ENCODE measurements around the gene CAMK4. TPM values are rescaled to one million over a fixed set of nuclear protein-coding genes. Genes with fewer than 3 reads are reported as not detected.

The CAMK4 gene
- polyA plus RNA-seq, 1 donor from 2014 or later: 16.6 TPM

DNA sequence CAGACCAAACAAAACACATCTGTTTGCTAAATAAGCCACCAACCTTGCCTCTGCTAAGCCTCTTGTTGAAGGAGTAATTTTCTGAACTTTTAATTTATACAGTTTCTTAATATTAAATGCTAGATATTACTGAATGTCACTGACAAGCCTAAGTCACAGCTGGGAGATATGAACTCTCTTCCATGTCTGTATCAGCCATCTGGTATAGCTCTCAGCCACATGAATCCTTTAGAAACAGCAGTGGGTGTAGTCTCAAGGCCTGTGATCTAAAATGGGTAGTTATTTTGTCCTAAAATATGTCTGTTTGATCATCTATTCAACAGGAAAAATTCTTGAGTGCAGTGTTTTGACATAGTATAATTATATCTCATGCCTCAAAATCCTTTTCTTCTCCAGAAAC lies 97.2 kb downstream of the CAMK4 start:
- H3K4me2 ChIP-seq (ENCODE audit: low read length): no peak overlapping the region
- no peaks in the 10 kb centered on the region for H3K9me2 ChIP-seq (ENCODE audit: insufficient read depth, low read length)
- H3K27ac ChIP-seq (ENCODE audit: low read length): no peak overlapping the region
- peaks cover 4% of the 10 kb centered on the region for H3K79me2 ChIP-seq (replicated peaks; ENCODE audit: insufficient read depth, low read length)
- H3K27me3 ChIP-seq (ENCODE audit: insufficient read depth, low read depth, low read length): no peaks in the 10 kb centered on the region
- H2AFZ ChIP-seq (ENCODE audit: low read depth, low read length): no peak overlapping the region
- no peak for TF ChIP-seq TAF1 (IDR thresholded peaks at IDR 0.05; ENCODE audit: low read depth)
- no peak for TF ChIP-seq SMC3 (conservative IDR thresholded peaks at IDR 0.05; ENCODE audit: poor library complexity)
- no peak for TF ChIP-seq EP300 (conservative IDR thresholded peaks at IDR 0.05; ENCODE audit: poor library complexity, severe bottlenecking)
- TF ChIP-seq, protein P1, sequence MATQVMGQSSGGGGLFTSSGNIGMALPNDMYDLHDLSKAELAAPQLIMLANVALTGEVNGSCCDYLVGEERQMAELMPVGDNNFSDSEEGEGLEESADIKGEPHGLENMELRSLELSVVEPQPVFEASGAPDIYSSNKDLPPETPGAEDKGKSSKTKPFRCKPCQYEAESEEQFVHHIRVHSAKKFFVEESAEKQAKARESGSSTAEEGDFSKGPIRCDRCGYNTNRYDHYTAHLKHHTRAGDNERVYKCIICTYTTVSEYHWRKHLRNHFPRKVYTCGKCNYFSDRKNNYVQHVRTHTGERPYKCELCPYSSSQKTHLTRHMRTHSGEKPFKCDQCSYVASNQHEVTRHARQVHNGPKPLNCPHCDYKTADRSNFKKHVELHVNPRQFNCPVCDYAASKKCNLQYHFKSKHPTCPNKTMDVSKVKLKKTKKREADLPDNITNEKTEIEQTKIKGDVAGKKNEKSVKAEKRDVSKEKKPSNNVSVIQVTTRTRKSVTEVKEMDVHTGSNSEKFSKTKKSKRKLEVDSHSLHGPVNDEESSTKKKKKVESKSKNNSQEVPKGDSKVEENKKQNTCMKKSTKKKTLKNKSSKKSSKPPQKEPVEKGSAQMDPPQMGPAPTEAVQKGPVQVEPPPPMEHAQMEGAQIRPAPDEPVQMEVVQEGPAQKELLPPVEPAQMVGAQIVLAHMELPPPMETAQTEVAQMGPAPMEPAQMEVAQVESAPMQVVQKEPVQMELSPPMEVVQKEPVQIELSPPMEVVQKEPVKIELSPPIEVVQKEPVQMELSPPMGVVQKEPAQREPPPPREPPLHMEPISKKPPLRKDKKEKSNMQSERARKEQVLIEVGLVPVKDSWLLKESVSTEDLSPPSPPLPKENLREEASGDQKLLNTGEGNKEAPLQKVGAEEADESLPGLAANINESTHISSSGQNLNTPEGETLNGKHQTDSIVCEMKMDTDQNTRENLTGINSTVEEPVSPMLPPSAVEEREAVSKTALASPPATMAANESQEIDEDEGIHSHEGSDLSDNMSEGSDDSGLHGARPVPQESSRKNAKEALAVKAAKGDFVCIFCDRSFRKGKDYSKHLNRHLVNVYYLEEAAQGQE (IDR thresholded peaks at IDR 0.05; ENCODE audit: borderline replicate concordance): no peak
- TF ChIP-seq EZH2 (IDR thresholded peaks at IDR 0.05; ENCODE audit: borderline replicate concordance, insufficient read depth, low read length, poor library complexity, severe bottlenecking): no peak
- no peaks in the 10 kb centered on the region for H4K20me1 ChIP-seq (ENCODE audit: insufficient read depth)
- H3K9ac ChIP-seq (ENCODE audit: low read length): no peak overlapping the region
- H3K4me3 ChIP-seq (ENCODE audit: low read length): no peak overlapping the region
- H3K9me3 ChIP-seq (ENCODE audit: low read length): no peaks in the 10 kb centered on the region
- H3K36me3 ChIP-seq (ENCODE audit: insufficient read depth, low read length): no peaks in the 10 kb centered on the region
- H3F3A ChIP-seq (ENCODE audit: insufficient read depth, low read length, poor library complexity, severe bottlenecking): no peaks in the 10 kb centered on the region

DNA sequence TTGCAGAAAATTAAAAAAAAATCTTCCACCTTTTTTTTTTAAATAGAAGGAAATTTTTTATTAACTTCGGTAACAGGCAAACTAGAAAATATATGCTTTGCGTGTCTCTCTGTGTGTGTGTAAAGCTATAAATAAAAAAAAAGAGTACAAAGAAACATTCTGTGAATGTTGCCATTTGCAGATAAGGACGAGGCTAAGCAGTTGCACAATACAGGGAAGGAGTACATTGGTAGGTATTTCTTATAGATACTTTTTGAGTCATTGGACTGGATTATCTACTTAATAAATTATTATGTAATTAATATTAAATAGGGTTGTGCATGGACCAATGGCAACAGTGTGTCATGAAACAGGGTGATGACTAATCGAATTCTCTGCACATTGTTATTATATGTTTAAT lies 102.4 kb downstream of the CAMK4 start:
- peaks cover 4% of the 10 kb centered on the region for H3K79me2 ChIP-seq (replicated peaks; ENCODE audit: insufficient read depth, low read length)
- no peak overlapping the region for H3K4me2 ChIP-seq (ENCODE audit: low read length)
- no peak overlapping the region for H3K27ac ChIP-seq (ENCODE audit: low read length)
- no peak for TF ChIP-seq MXI1 (conservative IDR thresholded peaks at IDR 0.05; ENCODE audit: poor library complexity, severe bottlenecking)
- no peak for TF ChIP-seq EZH2 (IDR thresholded peaks at IDR 0.05; ENCODE audit: borderline replicate concordance, insufficient read depth, low read length, poor library complexity, severe bottlenecking)
- TF ChIP-seq TAF1 (IDR thresholded peaks at IDR 0.05; ENCODE audit: low read depth): no peak
- no peak for TF ChIP-seq POLR2AphosphoS5 (IDR thresholded peaks at IDR 0.05)
- no peak for TF ChIP-seq RAD21 (conservative IDR thresholded peaks at IDR 0.05)
- no peak for TF ChIP-seq SMC3 (conservative IDR thresholded peaks at IDR 0.05; ENCODE audit: poor library complexity)
- TF ChIP-seq, protein P2, sequence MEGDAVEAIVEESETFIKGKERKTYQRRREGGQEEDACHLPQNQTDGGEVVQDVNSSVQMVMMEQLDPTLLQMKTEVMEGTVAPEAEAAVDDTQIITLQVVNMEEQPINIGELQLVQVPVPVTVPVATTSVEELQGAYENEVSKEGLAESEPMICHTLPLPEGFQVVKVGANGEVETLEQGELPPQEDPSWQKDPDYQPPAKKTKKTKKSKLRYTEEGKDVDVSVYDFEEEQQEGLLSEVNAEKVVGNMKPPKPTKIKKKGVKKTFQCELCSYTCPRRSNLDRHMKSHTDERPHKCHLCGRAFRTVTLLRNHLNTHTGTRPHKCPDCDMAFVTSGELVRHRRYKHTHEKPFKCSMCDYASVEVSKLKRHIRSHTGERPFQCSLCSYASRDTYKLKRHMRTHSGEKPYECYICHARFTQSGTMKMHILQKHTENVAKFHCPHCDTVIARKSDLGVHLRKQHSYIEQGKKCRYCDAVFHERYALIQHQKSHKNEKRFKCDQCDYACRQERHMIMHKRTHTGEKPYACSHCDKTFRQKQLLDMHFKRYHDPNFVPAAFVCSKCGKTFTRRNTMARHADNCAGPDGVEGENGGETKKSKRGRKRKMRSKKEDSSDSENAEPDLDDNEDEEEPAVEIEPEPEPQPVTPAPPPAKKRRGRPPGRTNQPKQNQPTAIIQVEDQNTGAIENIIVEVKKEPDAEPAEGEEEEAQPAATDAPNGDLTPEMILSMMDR (IDR thresholded peaks at IDR 0.05; ENCODE audit: poor library complexity, severe bottlenecking): no peak
- no peak for TF ChIP-seq EP300 (conservative IDR thresholded peaks at IDR 0.05; ENCODE audit: poor library complexity, severe bottlenecking)
- TF ChIP-seq, protein P1 (IDR thresholded peaks at IDR 0.05; ENCODE audit: borderline replicate concordance): no peak
- no peak overlapping the region for H3K9ac ChIP-seq (ENCODE audit: low read length)
- H4K20me1 ChIP-seq (ENCODE audit: insufficient read depth): no peaks in the 10 kb centered on the region
- H3K27me3 ChIP-seq (ENCODE audit: insufficient read depth, low read depth, low read length): no peaks in the 10 kb centered on the region
- H3K36me3 ChIP-seq (ENCODE audit: insufficient read depth, low read length): no peaks in the 10 kb centered on the region
- H3K4me3 ChIP-seq (ENCODE audit: low read length): no peak overlapping the region
- H2AFZ ChIP-seq (ENCODE audit: low read depth, low read length): no peak overlapping the region
- H3F3A ChIP-seq (ENCODE audit: insufficient read depth, low read length, poor library complexity, severe bottlenecking): no peaks in the 10 kb centered on the region
- no peaks in the 10 kb centered on the region for H3K9me2 ChIP-seq (ENCODE audit: insufficient read depth, low read length)
- no peaks in the 10 kb centered on the region for H3K9me3 ChIP-seq (ENCODE audit: low read length)

All from neural cell (in vitro differentiated cells).